Left hindlimb (tissue), 1 donor: ENCODE results near the gene NTF3.

Experiments used
- DNase-seq: peaks from one replicate; pipeline ENCODE4 v3.0.0-alpha.2; 2018

NTF3 gene

GRCh38 chr12:5537771-5538170 lies 105.9 kb downstream of the NTF3 start:
- no peak for DNase-seq
